VCaP (cell line): ENCODE measurements around the gene TMEM132D.

Experiments used
- H3K27ac ChIP-seq: fragments of 450-650 bp; 2 replicates; pipeline ENCODE4 v1.5.1; 2017
- CTCF ChIP-seq: fragments of 450-650 bp; conservative IDR thresholded peaks from 2 replicates; pipeline ENCODE4 v1.5.1; 2017; ENCODE audit warnings: mild to moderate bottlenecking, moderate library complexity

TMEM132D gene

GRCh38 chr12:129075460-129076208 is 828.2 kb downstream of the TMEM132D start:
- TF ChIP-seq CTCF = no peak
- no peak overlapping the region for H3K27ac ChIP-seq

GRCh38 chr12:129074379-129074778 is 829.4 kb downstream of the TMEM132D start:
- no peak for TF ChIP-seq CTCF
- H3K27ac ChIP-seq = no peak overlapping the region

GRCh38 chr12:129073157-129073915 is 830.5 kb downstream of the TMEM132D start:
- no peak for TF ChIP-seq CTCF
- no peak overlapping the region for H3K27ac ChIP-seq

GRCh38 chr12:129071362-129071761 is 832.5 kb downstream of the TMEM132D start:
- TF ChIP-seq CTCF = no peak
- H3K27ac ChIP-seq = no peak overlapping the region

- no peak overlapping the region for H3K27ac ChIP-seq
- no peak; the same call in 1 of the 2 replicates for TF ChIP-seq CTCF
Observed at GRCh38 chr12:129069886-129070285, 833.9 kb downstream of the TMEM132D start.

- no peak overlapping the region for H3K27ac ChIP-seq
- TF ChIP-seq CTCF = no peak
Observed at GRCh38 chr12:129068684-129069083, 835.1 kb downstream of the TMEM132D start.

GRCh38 chr12:129067491-129067890 is 836.3 kb downstream of the TMEM132D start:
- no peak for TF ChIP-seq CTCF
- no peak overlapping the region for H3K27ac ChIP-seq
